CD4-positive, alpha-beta memory T cell (primary cell): Measurements from ENCODE around the gene UBE2E2. TPM values are rescaled to one million over a fixed set of nuclear protein-coding genes. Genes with fewer than 3 reads are reported as not detected.
A peak's percentile ranks its signal among the peaks of the same experiment; 100 is the strongest.

Experiments used
- CTCF ChIA-PET: fragments of 350-600 bp; sonication (Branson Sonifier 250); formaldehyde crosslinking; loops from one replicate; lab custom pipeline; 2021; ENCODE audit warnings: inconsistent platforms; ENCODE audit not compliant: partially characterized antibody; lab: Charles Lee
- POLR2A ChIA-PET: fragments of 350-600 bp; sonication (Branson Sonifier 250); formaldehyde crosslinking; loops from one replicate; lab custom pipeline; 2021; ENCODE audit not compliant: partially characterized antibody; lab: Charles Lee
- DNase-seq, 5 donors: peaks; one replicate each; pipeline versions ENCODE4 v3.0.0 to v3.0.0-alpha.2; 2020 to 2022; ENCODE audit warnings: mixed read lengths in 1 of 5
- H3K27ac ChIP-seq: one replicate; pipeline ENCODE4 v1.7.0; 2013; ENCODE audit warnings: low read depth, low read length
- H3K27me3 ChIP-seq: 2 replicates; pipeline ENCODE4 v1.7.0; 2013; ENCODE audit warnings: mild to moderate bottlenecking, low read length, moderate library complexity; ENCODE audit not compliant: insufficient read depth
- H3K36me3 ChIP-seq: 2 replicates; pipeline ENCODE4 v1.7.0; 2013; ENCODE audit warnings: mild to moderate bottlenecking, low read length, moderate library complexity; ENCODE audit not compliant: insufficient read depth
- H3K4me1 ChIP-seq: 2 replicates; pipeline ENCODE4 v1.7.0; 2013; ENCODE audit warnings: mild to moderate bottlenecking, low read length, moderate library complexity; ENCODE audit not compliant: insufficient read depth
- H3K4me3 ChIP-seq, 2 donors: one replicate each; pipeline ENCODE4 v1.7.0; 2013; ENCODE audit warnings: low read length in 2 of 2, mild to moderate bottlenecking in 1 of 2
- H3K9me3 ChIP-seq, 2 donors: one replicate each; pipeline ENCODE4 v1.7.0; 2013; ENCODE audit warnings: low read length in 2 of 2, control low read depth in 1 of 2; ENCODE audit not compliant: control insufficient read depth in 1 of 2
- H3K27ac Mint-ChIP-seq, 7 donors: one replicate each; pipeline ENCODE4 v1.8.0; 2020 to 2021; ENCODE audit warnings: mixed read lengths in 7 of 7, mild to moderate bottlenecking in 6 of 7, inconsistent platforms in 3 of 7, moderate library complexity in 3 of 7
- H3K27me3 Mint-ChIP-seq, 2 donors: one replicate each; pipeline ENCODE4 v1.8.0; 2020 to 2021; ENCODE audit warnings: mixed read lengths in 2 of 2
- H3K36me3 Mint-ChIP-seq, 2 donors: one replicate each; pipeline ENCODE4 v1.8.0; 2020 to 2021; ENCODE audit warnings: mixed read lengths in 2 of 2, inconsistent platforms in 1 of 2, mild to moderate bottlenecking in 1 of 2
- H3K4me1 Mint-ChIP-seq, 4 donors: one replicate each; pipeline ENCODE4 v1.8.0; 2020 to 2021; ENCODE audit warnings: mixed read lengths in 4 of 4, mild to moderate bottlenecking in 1 of 4
- H3K4me3 Mint-ChIP-seq, 8 donors: one replicate each; pipeline ENCODE4 v1.8.0; 2020 to 2021; ENCODE audit warnings: mixed read lengths in 8 of 8, mild to moderate bottlenecking in 7 of 8, moderate library complexity in 6 of 8, inconsistent platforms in 3 of 8
- H3K9me3 Mint-ChIP-seq, 8 donors: one replicate each; pipeline ENCODE4 v1.8.0; 2020 to 2021; ENCODE audit warnings: mixed read lengths in 8 of 8, mild to moderate bottlenecking in 5 of 8, inconsistent platforms in 3 of 8, moderate library complexity in 1 of 8
- intact Hi-C: fragments of 100-400 bp; cut with micrococcal nuclease; formaldehyde crosslinking; loops from one replicate; pipeline ENCODE4 v1.15.1; 2023
- polyA plus RNA-seq, 2 donors: library from polyadenylated mRNA; unstranded; fragments of 300-500 nt; fragmentation: Illumina TruSeq; gene quantifications; one replicate each; pipeline ENCODE4 v1.2.3, GENCODE V29; 2021
- total RNA-seq, 2 experiments: library from RNA; stranded (reverse); gene quantifications; one replicate each; pipeline ENCODE4 v1.2.3, GENCODE V29; 2021

Gene UBE2E2
- total and polyA plus RNA-seq, 4 experiments from 2014 or later, result 1.3 to 4.7 (median 3.1) TPM

- Histone ChIP-seq H3K27ac (no peak overlapping the region), H3K27me3 (no peaks in the 10 kb centered on the region), H3K36me3 (no peaks in the 10 kb centered on the region), H3K4me1 (no peaks in the 10 kb centered on the region), H3K4me3 (no peak overlapping the region), H3K9me3 (no peaks in the 10 kb centered on the region)
- Mint-ChIP-seq H3K4me1 (no peaks in the 10 kb centered on the region), H3K27ac (no peak overlapping the region), H3K27me3 (peaks cover 0 to 2% of the 10 kb centered on the region in 2 donors), H3K4me3 (no peak overlapping the region), H3K9me3 (peaks cover 0 to 2% (median 0%) of the 10 kb centered on the region in 8 donors), H3K36me3 (no peaks in the 10 kb centered on the region)
- ChIA-PET POLR2A (no interaction called here), CTCF (no interaction called here)
- DNase-seq, result no peak
- intact Hi-C loops, result no loop called here
These were observed 294.0 kb downstream of the UBE2E2 start for GRCh38 chr3:23497156-23497555.

GRCh38 chr3:23501201-23501802 lies 298.2 kb downstream of the UBE2E2 start:
- no peak overlapping the region for H3K4me3 ChIP-seq
- Mint-ChIP-seq H3K27ac (no peak overlapping the region), H3K27me3 (peaks cover 0 to 3% of the 10 kb centered on the region in 2 donors), H3K4me3 (no peak overlapping the region), H3K9me3 (no peaks in the 10 kb centered on the region), H3K36me3 (no peaks in the 10 kb centered on the region), H3K4me1 (no peaks in the 10 kb centered on the region)
- no peak for DNase-seq
- ChIA-PET CTCF (no interaction called here), POLR2A (no interaction called here)
- no peaks in the 10 kb centered on the region for H3K27me3 ChIP-seq
- no peak overlapping the region for H3K27ac ChIP-seq
- no peaks in the 10 kb centered on the region for H3K9me3 ChIP-seq
- no peaks in the 10 kb centered on the region for H3K36me3 ChIP-seq
- no peaks in the 10 kb centered on the region for H3K4me1 ChIP-seq
- intact Hi-C loops, result no loop called here

GRCh38 chr3:23508464-23508863 lies 305.3 kb downstream of the UBE2E2 start:
- no peaks in the 10 kb centered on the region for H3K9me3 ChIP-seq
- H3K36me3 ChIP-seq, result no peaks in the 10 kb centered on the region
- peaks cover 0 to 3% (median 0%) of the 10 kb centered on the region in 8 donors for H3K9me3 Mint-ChIP-seq
- no peak overlapping the region for H3K27ac ChIP-seq
- H3K4me3 ChIP-seq, result no peak overlapping the region
- POLR2A ChIA-PET, result no interaction called here
- CTCF ChIA-PET, result no interaction called here
- no peaks in the 10 kb centered on the region for H3K4me1 ChIP-seq
- H3K27me3 Mint-ChIP-seq, result peaks cover 0 to 7% of the 10 kb centered on the region in 2 donors
- no peak overlapping the region for H3K4me3 Mint-ChIP-seq
- no peaks in the 10 kb centered on the region for H3K36me3 Mint-ChIP-seq
- H3K27me3 ChIP-seq, result no peaks in the 10 kb centered on the region
- intact Hi-C loops, result no loop called here
- no peak for DNase-seq
- H3K27ac Mint-ChIP-seq, result no peak overlapping the region
- H3K4me1 Mint-ChIP-seq, result no peaks in the 10 kb centered on the region

DNA sequence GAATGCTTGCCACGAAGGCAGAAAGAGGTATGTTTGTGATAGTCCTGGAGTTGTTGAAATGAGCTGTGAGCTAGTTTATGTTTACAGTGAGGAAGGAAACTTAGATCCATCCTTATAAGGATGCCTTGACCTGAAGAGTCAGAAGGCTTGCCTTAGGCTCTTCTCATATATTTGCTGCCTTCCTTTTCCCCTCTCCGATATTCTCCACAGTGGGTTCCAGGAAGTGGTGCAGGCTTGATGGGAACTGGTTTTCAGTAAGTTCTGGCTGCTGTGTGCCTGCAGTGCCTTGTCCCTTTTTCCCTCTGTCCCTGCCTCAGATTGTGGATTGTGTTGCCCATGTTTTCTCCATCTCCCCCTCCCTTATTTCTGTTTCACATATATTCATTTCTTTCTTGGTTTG lies 315.3 kb downstream of the UBE2E2 start:
- ChIA-PET POLR2A (no interaction called here), CTCF (no interaction called here)
- Histone ChIP-seq H3K27ac (no peak overlapping the region), H3K36me3 (no peaks in the 10 kb centered on the region), H3K4me1 (no peaks in the 10 kb centered on the region), H3K9me3 (no peaks in the 10 kb centered on the region), H3K27me3 (no peaks in the 10 kb centered on the region), H3K4me3 (no peak overlapping the region)
- no peaks in the 10 kb centered on the region for H3K9me3 Mint-ChIP-seq
- peaks cover 0 to 2% (median 0%) of the 10 kb centered on the region in 4 donors for H3K4me1 Mint-ChIP-seq
- intact Hi-C loops, result no loop called here
- H3K36me3 Mint-ChIP-seq, result no peaks in the 10 kb centered on the region
- no peak overlapping the region for H3K27ac Mint-ChIP-seq
- no peak for DNase-seq
- H3K27me3 Mint-ChIP-seq, result peaks cover 0 to 1% of the 10 kb centered on the region in 2 donors
- H3K4me3 Mint-ChIP-seq, result no peak overlapping the region

- H3K4me1 ChIP-seq, result no peaks in the 10 kb centered on the region
- CTCF ChIA-PET, result no interaction called here
- DNase-seq, result no peak
- Mint-ChIP-seq H3K4me3 (no peak overlapping the region), H3K27me3 (peaks cover 0 to 1% of the 10 kb centered on the region in 2 donors), H3K27ac (no peak overlapping the region), H3K4me1 (peaks cover 0 to 2% (median 0%) of the 10 kb centered on the region in 4 donors), H3K9me3 (no peaks in the 10 kb centered on the region), H3K36me3 (no peaks in the 10 kb centered on the region)
- POLR2A ChIA-PET, result no interaction called here
- no peaks in the 10 kb centered on the region for H3K36me3 ChIP-seq
- intact Hi-C loops, result no loop called here
- no peak overlapping the region for H3K4me3 ChIP-seq
- H3K27ac ChIP-seq, result no peak overlapping the region
- H3K27me3 ChIP-seq, result no peaks in the 10 kb centered on the region
- H3K9me3 ChIP-seq, result no peaks in the 10 kb centered on the region
These were observed 316.4 kb downstream of the UBE2E2 start for GRCh38 chr3:23519314-23520208.

DNA sequence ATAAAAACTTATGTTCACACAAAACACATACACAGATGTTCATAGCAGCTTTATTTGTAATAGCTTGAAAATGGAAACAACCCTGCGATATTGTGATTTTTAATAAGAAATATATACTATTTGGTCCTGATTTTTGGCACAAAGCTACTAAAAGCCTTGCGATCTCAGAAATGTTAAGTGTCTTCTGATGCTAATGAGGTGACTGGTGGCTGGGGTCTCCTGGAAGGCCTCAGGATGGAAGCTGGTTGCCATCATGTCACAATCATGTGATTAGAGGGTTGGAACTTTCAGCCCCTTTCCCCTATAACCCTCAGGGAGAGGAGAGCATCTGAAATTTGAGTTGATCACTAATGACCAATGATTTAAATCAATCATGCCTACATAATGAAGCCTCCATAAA lies 324.2 kb downstream of the UBE2E2 start:
- H3K9me3 Mint-ChIP-seq, result no peaks in the 10 kb centered on the region
- Histone ChIP-seq H3K27me3 (no peaks in the 10 kb centered on the region), H3K9me3 (no peaks in the 10 kb centered on the region), H3K27ac (no peak overlapping the region), H3K4me3 (no peak overlapping the region), H3K4me1 (no peaks in the 10 kb centered on the region), H3K36me3 (no peaks in the 10 kb centered on the region)
- no peak overlapping the region for H3K4me3 Mint-ChIP-seq
- POLR2A ChIA-PET, result no interaction called here
- H3K27me3 Mint-ChIP-seq, result peaks cover 0 to 1% of the 10 kb centered on the region in 2 donors
- no peaks in the 10 kb centered on the region for H3K4me1 Mint-ChIP-seq
- H3K36me3 Mint-ChIP-seq, result no peaks in the 10 kb centered on the region
- intact Hi-C loops, result no loop called here
- DNase-seq, result peak in 1 of 5 donors; percentile 23
- CTCF ChIA-PET, result no interaction called here
- H3K27ac Mint-ChIP-seq, result no peak overlapping the region

DNA sequence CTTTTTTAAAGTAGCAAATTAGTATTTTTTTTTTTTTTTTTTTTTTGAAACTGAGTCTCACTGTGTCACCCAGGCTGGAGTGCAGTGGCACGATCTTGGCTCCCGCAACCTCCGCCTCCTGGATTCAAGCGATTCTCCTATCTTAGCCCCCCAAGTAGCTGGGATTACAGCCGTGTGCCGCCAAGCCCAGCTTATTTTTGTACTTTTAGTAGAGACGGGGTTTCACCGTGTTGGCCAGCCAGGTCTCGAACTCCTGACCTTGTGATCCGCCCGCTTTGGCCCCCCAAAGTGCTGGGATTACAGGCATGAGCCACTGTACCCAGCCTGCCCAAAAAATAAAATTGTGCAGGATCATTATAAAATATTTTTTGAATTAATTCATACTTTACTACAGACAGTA lies 330.5 kb downstream of the UBE2E2 start:
- no peak overlapping the region for H3K4me3 Mint-ChIP-seq
- intact Hi-C loops, result no loop called here
- POLR2A ChIA-PET, result no interaction called here

More for the DNA sequence above, 330.5 kb downstream of the UBE2E2 start:
- H3K4me3 ChIP-seq, result no peak overlapping the region
- H3K4me1 Mint-ChIP-seq, result no peaks in the 10 kb centered on the region
- H3K27me3 ChIP-seq, result no peaks in the 10 kb centered on the region
- no peak for DNase-seq
- H3K36me3 Mint-ChIP-seq, result no peaks in the 10 kb centered on the region
- H3K36me3 ChIP-seq, result no peaks in the 10 kb centered on the region
- no peaks in the 10 kb centered on the region for H3K9me3 ChIP-seq
- H3K9me3 Mint-ChIP-seq, result no peaks in the 10 kb centered on the region
- no peak overlapping the region for H3K27ac Mint-ChIP-seq
- no peaks in the 10 kb centered on the region for H3K4me1 ChIP-seq
- no peak overlapping the region for H3K27ac ChIP-seq
- no peaks in the 10 kb centered on the region for H3K27me3 Mint-ChIP-seq
- CTCF ChIA-PET, result interaction anchor here (0.7 kb wide), 1 partner anchor 960 kb away, joined by 3 read pairs; no protein-coding TSS in a partner anchor
